GM23248 (cell line): ENCODE results near the gene RYR3.

Source experiments
- EZH2 ChIP-seq: fragments of 200-600 bp; sonication (generic); IDR thresholded peaks from 2 replicates; pipeline ENCODE4 v1.6.1; 2018; ENCODE audit warnings: antibody characterized with exemption, mild to moderate bottlenecking; ENCODE audit not compliant: insufficient read depth, poor library complexity, severe bottlenecking
- EZH2phosphoT487 ChIP-seq: fragments of 200-600 bp; sonication (generic); IDR thresholded peaks from 2 replicates; pipeline ENCODE4 v1.6.1; 2018; ENCODE audit warnings: antibody characterized with exemption, moderate library complexity, mild to moderate bottlenecking, low read depth; ENCODE audit not compliant: insufficient read depth

DNA sequence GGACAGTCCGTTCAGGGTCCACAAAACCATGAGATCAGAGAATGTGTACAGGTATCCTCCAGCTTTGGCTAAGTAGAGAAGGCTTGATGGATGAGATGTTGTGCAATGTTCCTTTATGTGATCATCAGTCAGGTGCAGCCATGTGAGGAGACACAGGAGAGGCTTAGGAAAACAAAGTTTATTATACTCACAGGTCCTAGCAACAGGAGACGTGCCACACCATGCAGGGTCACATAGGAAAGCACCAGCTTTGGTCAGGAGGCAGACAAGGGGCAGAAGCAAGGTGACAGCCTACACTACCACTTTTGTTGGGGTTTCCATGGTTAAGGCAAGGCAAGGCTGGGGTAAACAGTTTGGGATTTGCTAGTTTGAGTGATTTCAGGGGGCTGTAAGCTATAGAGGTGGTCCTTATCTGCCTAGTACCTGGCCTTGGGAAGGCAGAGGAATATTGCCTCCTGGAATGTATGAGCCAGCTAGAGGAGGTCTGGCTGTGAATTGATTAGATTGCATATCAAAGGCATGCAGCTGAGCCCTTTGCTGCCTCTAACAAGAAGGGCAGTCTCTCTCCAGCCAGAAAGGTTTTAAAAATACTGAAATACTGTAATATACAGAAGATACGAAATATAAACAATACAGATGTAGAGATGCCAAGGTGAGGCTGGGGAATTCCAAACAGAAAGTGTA lies 248.6 kb downstream of the RYR3 start:
- TF ChIP-seq EZH2phosphoT487 (no peak), EZH2 (no peak)
